CD4-positive, alpha-beta T cell treated with Interleukin-1 beta for 1 hour (primary cell): ENCODE results near the gene ZDHHC7.

Source experiments
- DNase-seq, 2 donors: peaks; one replicate each; pipeline ENCODE4 v3.0.0-alpha.2; 2020 to 2022

ZDHHC7 gene

DNA sequence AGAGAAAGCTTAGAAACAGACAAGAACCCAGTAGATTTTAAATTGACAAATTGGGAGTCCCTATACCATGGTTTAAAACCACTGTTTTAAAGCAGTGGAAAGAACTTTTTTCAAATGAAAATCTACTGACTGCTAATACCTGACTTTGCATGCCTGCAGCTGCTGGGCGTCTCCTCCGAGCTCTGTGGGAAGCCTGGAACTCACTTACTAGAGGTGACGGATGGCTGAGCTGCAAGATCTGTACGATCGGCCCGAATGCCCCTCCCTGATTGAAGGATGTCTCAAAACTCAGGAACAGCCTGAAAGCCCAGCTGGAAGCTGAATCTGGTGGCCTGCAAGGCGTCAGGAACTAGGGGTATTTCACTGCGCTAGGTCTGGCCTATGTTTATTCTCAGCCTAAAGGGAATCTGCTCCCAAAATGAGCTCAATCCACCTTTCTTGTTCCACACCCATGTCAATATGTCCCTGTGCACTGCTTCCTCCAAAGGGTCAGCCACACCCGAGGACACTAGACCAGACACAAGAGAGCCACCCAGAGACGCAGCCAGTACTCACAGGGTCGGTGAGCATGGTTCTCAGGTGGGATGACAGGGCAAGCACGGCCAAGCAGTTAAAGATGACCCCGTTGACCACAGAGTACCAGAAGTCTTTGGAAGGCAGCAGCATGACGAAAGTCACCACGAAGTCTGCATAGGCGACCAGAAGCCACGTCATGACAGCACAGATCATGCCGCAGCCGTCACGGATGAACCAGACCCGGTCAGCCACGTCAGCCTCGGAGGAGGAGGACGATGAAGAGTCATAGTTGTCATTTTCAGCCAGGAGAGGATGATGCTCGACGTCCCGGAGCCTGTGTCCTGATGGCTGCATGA, 21.4 kb downstream of the ZDHHC7 start:
- no peak for DNase-seq

DNA sequence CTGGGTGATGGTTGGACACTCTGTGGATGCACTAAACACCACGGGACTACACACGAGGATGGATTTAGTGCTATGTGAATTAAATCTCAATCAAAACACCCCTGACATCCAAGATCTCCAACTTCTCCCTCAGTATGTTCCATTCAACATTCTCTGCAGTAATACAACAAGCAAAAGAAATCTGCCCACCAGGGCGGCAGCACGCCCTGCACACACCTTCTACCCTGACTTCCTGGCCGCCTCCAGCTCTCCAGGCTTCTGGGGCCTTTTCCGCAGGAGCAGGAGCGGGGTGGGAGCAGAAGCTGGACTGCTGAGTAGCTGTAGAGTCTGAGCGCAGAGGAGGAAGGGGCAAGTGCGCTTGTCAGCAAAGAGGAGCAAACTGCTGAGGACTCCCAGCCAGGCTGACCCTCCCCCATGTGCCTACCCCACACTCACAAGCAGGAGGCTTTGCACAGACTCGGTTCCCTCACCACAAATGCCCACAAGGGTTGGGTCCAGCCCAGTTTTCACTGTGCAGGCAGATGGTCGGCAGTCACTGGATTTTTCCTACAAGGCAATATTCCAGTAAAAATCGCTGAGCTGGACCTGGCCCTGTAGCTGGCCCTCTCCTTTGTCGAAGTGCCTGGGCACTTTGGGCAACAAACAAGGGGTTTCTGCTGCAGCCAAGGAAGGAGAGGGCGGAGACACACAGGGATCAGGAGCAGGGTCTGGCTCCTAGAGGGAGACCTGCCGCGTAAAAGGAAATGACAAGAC, 22.8 kb downstream of the ZDHHC7 start:
- DNase-seq = no peak

DNA sequence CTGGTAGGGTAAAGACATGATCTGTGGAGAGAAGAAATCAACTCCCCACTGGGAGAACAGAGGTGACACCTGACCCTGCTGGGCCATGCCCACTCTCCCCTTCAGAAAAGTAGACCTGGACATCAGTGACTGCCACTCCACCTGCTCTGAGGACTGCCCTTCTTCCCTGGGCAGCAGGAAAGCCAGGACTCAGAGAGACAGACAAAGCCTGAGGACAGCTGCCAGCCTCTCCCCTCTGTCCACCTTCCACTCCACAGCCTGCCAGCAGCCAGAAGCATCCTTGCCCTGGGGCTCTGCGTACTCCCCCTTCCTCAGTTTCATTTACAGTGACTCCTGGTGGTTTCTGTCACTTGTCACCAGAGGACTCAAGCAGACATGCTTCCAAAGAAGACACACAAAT, 24.5 kb downstream of the ZDHHC7 start:
- DNase-seq = no peak

DNA sequence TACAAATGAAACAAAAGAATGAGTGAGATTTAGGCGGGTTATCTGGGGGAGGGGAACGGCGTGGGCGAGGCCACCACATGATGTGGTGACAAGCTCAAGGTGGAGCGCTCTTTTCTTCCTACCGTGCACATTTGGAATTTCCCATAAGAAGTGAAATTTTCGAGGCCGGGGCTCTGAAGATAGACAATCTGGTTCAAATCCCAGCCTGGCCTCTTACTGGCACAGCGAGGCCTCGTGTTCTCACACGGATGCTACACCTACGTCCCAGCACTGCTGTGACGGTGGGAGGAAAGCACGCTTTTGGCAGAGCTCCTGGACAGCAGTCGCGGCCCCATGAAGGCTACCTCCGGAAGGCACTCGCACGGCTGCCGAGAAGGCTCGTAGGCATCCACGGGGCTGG, 25.2 kb downstream of the ZDHHC7 start:
- DNase-seq = no peak

DNA sequence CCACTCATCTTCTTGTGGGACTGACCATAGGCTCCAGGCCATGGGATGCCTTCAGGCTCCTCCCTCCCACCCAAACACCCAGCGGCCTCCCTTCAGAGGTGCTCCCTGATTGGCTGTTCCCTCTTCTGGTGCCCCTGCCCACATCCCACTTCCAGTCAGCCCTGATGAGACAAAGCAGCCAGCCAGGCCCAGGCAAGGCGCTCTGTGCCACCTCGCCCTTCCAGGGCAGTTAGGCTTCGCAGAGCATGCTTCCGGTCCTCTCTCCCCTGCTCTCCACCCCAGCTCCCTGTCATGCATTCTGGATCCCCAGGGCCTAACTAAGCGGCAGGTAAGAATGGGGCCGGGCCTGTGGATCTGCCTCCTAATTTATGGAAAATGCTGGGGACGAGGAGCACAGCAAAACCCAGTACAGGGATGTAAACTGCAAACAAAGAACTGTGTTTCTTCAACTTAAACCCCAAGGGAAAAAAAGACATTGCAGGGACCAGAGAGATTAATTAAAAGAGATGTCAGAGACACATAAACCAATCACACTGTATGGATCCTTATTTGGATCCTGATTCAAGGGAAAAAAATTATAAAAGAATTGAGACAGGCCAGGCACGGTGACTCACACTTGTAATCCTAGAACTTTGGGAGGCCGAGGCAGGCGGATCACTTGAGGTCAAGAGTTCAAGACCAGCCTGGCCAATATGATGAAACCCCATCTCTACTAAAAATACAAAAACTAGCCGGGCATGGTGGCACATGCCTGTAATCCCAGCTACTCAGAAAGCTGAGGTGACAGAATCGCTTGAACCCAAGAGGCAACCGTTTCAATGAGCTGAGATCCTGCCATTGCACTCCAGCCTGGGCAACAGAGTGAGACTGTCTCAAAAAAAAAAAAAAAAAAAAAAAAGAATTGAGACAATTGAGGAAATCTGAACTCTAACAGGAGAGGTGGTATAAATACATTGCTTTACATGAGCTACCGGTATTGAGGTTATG, 26.0 kb downstream of the ZDHHC7 start:
- DNase-seq = no peak

DNA sequence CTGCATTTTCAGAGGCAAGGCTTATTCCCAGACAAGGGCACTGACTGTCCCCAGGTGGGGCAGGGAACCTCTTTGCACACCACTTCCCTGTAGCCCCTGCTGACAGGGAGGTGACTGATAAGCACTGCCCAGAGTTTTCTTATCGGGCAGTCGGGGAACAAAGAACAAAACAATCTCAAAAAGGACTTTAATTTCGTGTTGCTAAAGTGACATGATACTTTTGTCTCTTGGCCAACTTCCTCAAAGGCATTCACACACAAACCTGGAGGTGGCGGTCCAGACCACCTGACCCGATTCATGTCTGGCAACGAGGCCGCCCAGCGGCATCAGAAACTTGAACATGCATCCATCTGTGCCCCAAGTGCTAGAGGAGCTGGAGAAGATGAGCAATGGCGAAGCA, 28.9 kb downstream of the ZDHHC7 start:
- peak; percentile 18 to 49 for DNase-seq

DNA sequence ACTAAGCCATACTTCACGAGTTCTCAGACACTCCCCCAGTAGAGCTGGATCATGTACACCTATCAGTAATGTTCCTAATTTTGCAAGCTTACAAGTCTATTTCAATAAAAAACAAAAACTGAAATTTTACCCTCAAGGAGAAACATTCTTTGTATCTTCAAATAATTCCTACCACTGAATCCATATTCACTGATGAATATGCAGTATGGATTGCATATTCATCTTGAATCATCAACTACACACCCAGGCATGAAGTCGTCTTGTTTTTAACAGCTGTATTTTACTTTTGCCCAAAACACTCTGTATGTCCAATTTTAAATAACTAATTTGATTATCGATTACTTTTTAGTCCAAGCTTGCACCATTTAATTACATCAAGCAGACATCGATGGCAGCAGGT, 31.8 kb downstream of the ZDHHC7 start:
- no peak for DNase-seq

DNA sequence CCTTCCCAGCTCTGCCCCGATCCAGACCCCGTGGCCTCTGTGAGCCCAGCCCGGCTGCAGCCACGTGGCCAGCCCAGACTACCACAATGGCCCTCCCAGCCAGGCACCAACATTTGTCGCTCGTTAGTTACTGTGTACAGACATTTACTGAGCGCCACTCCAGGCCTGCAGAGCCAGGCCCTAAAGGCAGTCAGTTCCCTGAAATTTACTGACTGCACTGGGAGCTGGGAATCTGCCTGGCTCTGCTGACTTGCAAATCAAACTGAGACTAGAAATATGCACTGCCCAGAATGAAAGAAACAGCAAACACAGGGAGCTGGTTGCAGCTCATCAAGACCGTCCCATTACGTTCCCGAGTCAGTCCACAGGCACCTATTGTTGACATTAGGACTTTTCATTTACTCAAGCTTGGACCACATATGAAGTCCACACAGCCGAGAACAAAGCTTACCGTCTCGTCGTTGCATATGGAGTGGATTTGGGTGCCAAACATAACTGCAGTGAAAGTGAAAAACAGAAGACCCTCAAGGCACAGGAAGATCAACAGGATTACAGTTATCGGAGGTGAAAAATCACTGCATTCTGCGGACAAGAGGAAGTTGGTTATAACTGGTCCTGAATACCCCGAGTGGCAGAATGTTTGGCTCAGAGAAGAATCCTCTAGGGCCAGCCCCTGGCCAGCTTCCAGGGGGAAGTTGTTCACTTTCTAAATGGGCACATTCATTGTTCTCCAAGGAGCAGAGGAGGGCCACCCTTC, 34.5 kb downstream of the ZDHHC7 start:
- no peak for DNase-seq

DNA sequence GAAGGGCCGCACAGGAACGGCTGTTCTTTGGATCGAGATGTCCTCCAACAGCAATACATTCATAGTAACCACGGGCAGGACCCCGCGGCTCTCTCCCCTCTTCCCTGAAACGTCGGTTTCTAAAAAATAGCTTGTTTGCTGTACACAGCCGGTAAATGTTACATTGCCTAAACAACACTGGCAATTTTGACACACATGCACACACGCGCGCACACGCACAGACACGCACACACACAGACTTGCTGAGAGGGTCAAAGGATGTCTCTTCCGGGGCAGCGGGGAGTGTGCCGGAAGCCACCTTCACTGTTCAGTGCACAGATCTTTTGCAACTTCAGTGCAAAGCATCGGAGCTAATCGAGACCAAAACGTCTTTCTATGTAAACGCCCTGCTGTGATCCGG, 35.8 kb downstream of the ZDHHC7 start:
- DNase-seq = no peak

DNA sequence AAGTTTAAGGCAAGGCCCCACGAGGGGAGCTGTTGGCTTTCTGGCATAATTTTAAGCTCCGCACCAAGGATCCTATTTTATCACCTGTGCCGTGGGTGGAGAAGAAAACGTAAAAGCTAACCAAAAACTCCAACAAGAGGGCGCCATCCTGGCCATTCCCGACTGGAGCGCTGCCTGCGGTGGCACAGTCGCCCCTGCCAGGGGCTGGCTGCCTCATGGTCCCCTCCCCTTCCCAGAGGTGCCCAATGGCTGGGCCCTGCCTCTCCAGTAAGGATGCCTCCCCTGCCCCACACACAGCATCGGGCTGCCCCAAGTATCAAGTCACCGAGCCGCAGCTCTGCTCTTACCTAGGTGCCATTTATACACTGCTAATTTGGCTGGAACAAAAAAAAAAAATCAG, 36.3 kb downstream of the ZDHHC7 start:
- DNase-seq = no peak

DNA sequence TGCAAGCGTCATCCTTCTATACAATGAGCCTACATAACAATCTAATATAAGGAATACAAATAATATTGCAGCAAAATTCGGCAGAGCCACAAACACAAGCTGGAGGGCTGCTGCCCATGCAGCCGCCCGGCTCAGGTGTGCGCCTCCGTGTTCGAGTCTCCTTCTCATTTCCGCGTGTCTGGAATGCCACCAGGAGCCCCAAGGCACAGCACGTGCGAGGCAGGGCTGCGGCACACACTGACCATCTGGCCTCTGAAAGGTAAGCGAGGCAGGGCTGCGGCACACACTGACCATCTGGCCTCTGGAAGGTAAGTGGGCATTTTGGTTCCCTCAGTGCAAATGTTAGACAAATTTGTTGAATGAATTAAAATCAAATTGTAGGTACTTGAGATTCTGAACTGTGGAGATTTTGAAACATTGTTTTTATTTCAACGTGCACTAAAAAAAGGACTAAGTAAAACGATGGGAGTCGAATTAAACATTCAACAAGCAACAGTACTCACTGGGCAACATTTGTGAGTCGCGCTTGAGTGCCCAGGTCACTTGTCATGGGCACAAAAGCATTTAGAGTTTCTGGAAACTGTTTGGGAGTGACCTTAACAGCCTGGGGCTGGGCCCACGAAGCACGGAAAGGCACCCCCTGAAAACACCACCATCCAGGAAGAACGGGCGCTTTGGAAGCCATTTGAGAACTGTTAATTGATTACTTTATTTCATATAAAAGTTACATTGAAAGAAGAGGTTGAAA, 37.4 kb downstream of the ZDHHC7 start:
- no peak for DNase-seq

DNA sequence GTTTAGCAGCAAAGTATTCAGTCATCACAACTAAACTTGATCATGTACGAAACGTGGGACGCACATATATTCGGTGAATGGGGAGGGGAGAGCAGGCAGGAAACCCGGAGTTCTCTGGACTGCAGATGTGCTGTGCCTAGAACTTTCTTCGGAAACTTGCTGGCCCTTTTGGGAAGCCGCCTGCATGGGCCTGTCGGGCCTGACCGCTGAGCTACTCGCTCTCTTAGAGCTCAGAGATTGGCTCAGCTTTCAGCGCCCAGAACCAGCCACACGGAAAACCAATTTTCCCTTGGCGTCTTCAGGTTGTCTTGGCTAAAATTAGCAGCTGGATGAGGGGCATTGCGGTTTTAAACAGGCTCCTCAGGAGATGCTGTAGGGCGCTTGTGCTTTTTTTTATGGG, 38.1 kb downstream of the ZDHHC7 start:
- no peak for DNase-seq

DNA sequence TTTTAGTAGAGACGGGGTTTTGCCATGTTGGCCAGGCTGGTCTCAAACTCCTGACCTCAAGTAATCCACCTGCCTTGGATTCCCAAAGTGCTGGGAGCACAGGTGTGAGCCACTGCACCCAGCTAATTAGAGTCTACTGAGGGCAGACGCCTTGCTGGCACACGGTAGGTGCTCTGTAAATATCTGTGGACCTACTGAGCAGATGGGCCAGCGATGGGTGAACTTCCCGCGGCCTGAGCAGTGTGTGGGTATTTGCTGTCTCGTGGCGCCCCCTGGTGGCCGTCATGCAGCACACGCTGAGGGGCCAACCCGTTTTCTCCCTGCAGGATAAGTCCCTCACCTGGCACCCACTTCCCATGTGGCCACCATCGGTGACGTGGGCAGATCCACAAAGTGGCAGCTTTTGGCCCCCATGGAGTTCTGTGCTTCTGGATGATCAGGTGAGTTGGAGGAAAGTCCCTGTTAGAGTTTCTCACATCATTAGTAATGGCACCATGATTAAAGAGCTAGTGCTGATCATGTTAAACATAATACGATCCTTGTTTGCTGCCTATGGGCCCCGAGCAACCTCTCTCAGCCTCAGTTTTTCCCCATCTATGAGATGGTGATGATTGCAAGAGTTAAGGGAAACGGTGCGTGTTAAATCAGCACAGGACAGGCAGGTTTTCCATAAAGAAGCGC, 40.7 kb downstream of the ZDHHC7 start:
- peak; percentile 75 to 79 for DNase-seq

DNA sequence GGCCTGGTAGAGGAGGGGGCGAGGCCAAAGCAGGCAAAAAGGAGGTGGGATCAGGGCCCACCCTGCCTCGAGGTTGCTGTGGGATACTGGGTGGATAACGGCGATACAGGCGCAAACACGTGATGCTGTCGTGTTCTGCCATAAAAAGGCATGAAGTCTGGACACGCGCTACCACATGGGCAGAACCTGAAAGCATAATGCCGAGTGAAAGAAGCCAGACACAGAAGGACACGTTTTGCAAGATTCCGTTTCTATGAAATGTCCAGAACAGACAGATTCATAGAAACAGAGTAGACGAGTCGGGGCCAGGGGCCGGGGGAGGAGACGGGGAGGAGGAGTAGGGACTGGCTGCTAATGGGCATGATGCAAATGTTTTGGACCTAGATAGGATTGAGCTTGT, 43.5 kb downstream of the ZDHHC7 start:
- DNase-seq = no peak

DNA sequence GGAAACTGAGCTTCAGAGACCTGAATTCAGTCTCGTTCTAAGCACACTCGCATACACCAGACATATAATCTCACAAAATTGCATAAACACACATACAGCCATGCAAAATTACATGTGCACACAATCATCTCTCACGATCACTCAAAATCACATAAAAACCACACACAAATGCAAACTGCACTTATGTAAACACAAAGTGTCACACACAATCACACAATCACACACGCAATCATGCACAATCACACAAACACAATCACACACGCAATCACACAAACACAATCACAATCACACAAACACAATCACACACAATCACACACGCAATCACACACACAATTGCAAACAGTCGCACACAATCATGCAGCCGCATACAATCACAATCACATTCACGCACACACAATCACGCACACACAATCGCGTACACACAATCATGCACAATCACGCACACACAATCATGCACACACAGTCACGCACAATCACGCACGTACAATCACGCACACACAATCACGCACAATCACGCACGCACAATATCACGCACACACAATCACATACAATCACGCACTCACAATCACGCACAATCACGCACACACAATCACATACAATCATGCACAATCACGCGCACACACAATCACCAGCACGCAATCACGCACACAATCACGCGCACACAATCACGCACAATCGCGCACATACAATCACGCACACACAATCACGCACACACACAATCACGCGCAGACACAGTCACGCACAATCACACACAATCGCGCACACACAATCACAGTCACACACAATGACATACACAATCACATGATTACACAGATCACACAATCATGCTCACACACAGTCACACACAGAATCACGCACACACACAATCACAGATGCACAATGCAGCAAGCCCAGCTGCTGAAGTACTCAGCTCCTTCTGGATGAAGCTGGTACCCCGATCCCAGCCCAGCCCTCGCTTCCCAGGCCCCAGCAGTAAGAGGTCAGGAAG, 45.6 kb downstream of the ZDHHC7 start:
- DNase-seq = no peak

DNA sequence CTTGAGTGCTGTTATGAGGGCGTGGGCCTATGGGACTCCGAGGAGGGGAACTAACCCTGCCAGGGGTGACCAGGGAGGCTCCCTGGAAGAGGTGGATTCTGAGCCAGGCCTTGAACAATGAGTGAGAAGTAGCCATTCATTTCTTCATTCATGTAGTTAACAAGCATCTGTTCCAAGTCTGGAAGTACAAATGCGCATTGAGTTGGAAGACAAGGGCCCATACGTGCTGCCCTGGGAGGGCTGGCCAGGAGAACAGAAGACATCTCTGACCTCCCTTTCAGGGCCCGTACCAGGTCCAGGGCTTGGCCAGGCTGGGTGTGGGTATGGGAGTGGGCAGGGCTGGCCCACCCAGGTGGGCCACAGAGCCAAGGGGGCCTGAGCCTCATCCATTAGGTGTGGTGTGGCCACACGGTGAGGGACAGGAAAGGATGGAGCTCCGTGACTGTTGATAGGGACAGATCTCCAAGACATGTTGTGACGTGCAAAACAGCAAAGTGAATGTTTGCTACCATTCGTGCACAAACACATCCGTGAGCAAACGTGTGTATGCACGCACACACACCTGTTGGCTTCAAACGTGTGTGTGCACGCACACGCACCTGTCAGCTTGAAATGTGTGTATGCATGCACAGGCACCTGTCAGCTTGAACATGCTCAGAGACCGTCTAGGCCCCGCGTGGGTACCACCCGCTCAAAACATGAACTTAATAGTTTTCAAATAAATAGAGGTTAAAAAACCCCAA, 46.8 kb downstream of the ZDHHC7 start:
- no peak for DNase-seq

DNA sequence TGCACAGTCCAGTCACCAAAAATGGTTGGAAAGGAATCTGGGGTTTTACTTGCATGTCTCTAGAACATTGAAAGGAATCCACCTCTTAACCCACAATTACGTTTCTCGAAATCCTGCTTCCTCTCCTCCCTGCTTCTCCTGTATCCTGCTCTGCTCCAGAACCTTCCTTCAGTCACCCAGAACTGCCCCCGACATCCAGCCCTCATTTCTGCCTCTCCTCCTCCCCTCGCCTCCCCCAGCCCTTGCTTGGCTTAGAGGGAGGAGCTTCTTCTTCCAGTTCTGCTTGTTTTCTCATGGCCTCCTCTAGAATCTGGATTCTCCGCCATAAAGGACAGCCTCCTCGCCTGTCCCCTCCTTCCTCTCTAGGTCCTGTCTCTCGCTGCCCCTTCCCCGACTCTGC, 48.3 kb downstream of the ZDHHC7 start:
- no peak for DNase-seq

DNA sequence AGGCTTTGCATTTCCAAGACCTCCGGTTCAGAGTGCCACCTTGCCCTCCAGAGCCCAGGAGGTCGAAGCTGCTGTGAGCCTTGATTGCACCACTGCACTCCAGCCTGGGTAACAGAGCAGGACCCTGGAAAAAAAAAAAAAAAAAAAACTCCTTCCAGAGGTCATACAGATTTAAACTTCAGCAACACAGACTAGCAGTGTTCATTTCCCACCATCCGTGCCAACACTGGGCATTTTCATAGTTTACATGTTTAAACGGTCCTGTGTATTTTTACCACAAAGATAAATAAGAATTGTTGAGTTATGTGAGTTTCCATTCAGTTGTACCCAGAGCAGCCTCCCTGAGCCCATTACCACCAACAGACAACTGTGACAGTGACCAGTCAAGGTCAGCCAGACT, 50.4 kb downstream of the ZDHHC7 start:
- no peak for DNase-seq
